MCF 10A (cell line): ENCODE measurements around the gene SLC1A4. TPM values are rescaled to one million over a fixed set of nuclear protein-coding genes. Genes with fewer than 3 reads are reported as not detected.

ENCODE experiments used
- BruUV-seq: library from RNA; stranded (reverse); fragments of 400-500 nt; replicated peaks from 2 replicates; lab custom pipeline; 2021; lab: Mats Ljungman, UMichigan
- CTCF ChIA-PET: fragments of 300-600 bp; sonication (Branson Sonifier 250); formaldehyde crosslinking; extraction: SDS; loops from one replicate; lab custom pipeline; 2021; ENCODE audit warnings: antibody characterized with exemption, inconsistent platforms; lab: Yijun Ruan, JAX
- POLR2A ChIA-PET: fragments of 300-600, 350-650 bp; sonication (Branson Sonifier 250); formaldehyde crosslinking; extraction: SDS; loops from one replicate; lab custom pipeline; 2020; ENCODE audit warnings: antibody characterized with exemption, inconsistent platforms; lab: Yijun Ruan, JAX
- DNase-seq: peaks from one replicate; pipeline ENCODE4 v3.0.0-alpha.2; 2018; ENCODE audit not compliant: unreplicated experiment
- H3K27ac Mint-ChIP-seq: one replicate; pipeline ENCODE4 v1.8.0; 2022; ENCODE audit warnings: mild to moderate bottlenecking, low read depth, mixed read lengths; ENCODE audit not compliant: unreplicated experiment
- H3K27me3 Mint-ChIP-seq: one replicate; pipeline ENCODE4 v1.8.0; 2022; ENCODE audit warnings: mixed read lengths; ENCODE audit not compliant: insufficient read depth, unreplicated experiment
- H3K36me3 Mint-ChIP-seq: one replicate; pipeline ENCODE4 v1.8.0; 2022; ENCODE audit warnings: mild to moderate bottlenecking, moderate library complexity, mixed read lengths; ENCODE audit not compliant: insufficient read depth, unreplicated experiment
- H3K4me1 Mint-ChIP-seq: one replicate; pipeline ENCODE4 v1.8.0; 2022; ENCODE audit warnings: mixed read lengths; ENCODE audit not compliant: insufficient read depth, unreplicated experiment
- H3K4me3 Mint-ChIP-seq: one replicate; pipeline ENCODE4 v1.8.0; 2022; ENCODE audit warnings: mild to moderate bottlenecking, moderate library complexity, mixed read lengths; ENCODE audit not compliant: unreplicated experiment
- H3K9me3 Mint-ChIP-seq: one replicate; pipeline ENCODE4 v1.8.0; 2022; ENCODE audit warnings: mixed read lengths; ENCODE audit not compliant: unreplicated experiment
- CTCF ChIP-seq: fragments of 200-600 bp; IDR thresholded peaks from one replicate; pipeline ENCODE4 v1.8.0; 2022; ENCODE audit warnings: antibody characterized with exemption, mild to moderate bottlenecking; ENCODE audit not compliant: unreplicated experiment
- intact Hi-C: fragments of 100-400 bp; cut with micrococcal nuclease; formaldehyde crosslinking; loops from 2 replicates; pipeline ENCODE4 v1.14.1; 2022
- total RNA-seq: library from RNA; stranded (reverse); gene quantifications from 2 replicates; pipeline ENCODE4 v1.2.3, GENCODE V29; 2022

SLC1A4 gene
- total RNA-seq, 1 experiment from 2014 or later: 36.0 TPM

GRCh38 chr2:65044097-65044735, 55.0 kb downstream of the SLC1A4 start:
- POLR2A ChIA-PET: interaction anchor here (0.6 kb wide), 1 partner anchor 112 kb away, joined by 3 read pairs; no protein-coding TSS in a partner anchor
- TF ChIP-seq CTCF: no peak
- Mint-ChIP-seq H3K36me3 (peaks cover 5% of the 10 kb centered on the region), H3K4me1 (peaks cover 6% of the 10 kb centered on the region), H3K4me3 (no peak overlapping the region), H3K27me3 (no peaks in the 10 kb centered on the region), H3K27ac (no peak overlapping the region), H3K9me3 (peaks cover 20% of the 10 kb centered on the region)
- DNase-seq: no peak
- BruUV-seq: no TSS peak
- intact Hi-C loops: no loop called here
- CTCF ChIA-PET: interaction anchor here (0.7 to 8.7 kb wide), 5 partner anchors 21 to 154 kb away, joined by 3 to 112 read pairs (median 5); no protein-coding TSS in a partner anchor

GRCh38 chr2:65045651-65046050, 56.5 kb downstream of the SLC1A4 start:
- no peak overlapping the region for H3K27ac Mint-ChIP-seq

GRCh38 chr2:65046633-65047407, 57.6 kb downstream of the SLC1A4 start:
- CTCF ChIA-PET: interaction anchor here (0.7 to 2.3 kb wide), 3 partner anchors 15 to 129 kb away, joined by 3 to 13 read pairs (median 5); no protein-coding TSS in a partner anchor
- H3K36me3 Mint-ChIP-seq: peaks cover 5% of the 10 kb centered on the region
- no peaks in the 10 kb centered on the region for H3K4me1 Mint-ChIP-seq
- H3K4me3 Mint-ChIP-seq: no peak overlapping the region
- no peak overlapping the region for H3K27ac Mint-ChIP-seq
- intact Hi-C loops: no loop called here
- TF ChIP-seq CTCF: no peak
- H3K27me3 Mint-ChIP-seq: no peaks in the 10 kb centered on the region
- no peak for DNase-seq
- no TSS peak for BruUV-seq
- peaks cover 20% of the 10 kb centered on the region for H3K9me3 Mint-ChIP-seq
- POLR2A ChIA-PET: interaction anchor here (0.5 to 1.9 kb wide), 3 partner anchors 9 to 562 kb away, joined by 3 to 8 read pairs (median 3); partner anchors contain the start of gene CEP68

More at GRCh38 chr2:65045651-65046050, 56.5 kb downstream of the SLC1A4 start:
- no peaks in the 10 kb centered on the region for H3K27me3 Mint-ChIP-seq
- peaks cover 20% of the 10 kb centered on the region for H3K9me3 Mint-ChIP-seq
- intact Hi-C loops: no loop called here
- no peak overlapping the region for H3K4me3 Mint-ChIP-seq
- ChIA-PET POLR2A (interaction anchor here (0.5 kb wide), 1 partner anchor 128 kb away, joined by 3 read pairs; no protein-coding TSS in a partner anchor), CTCF (interaction anchor here (0.9 to 2.3 kb wide), 2 partner anchors 10 to 128 kb away, joined by 3 to 13 read pairs; no protein-coding TSS in a partner anchor)
- H3K36me3 Mint-ChIP-seq: peaks cover 5% of the 10 kb centered on the region
- BruUV-seq: no TSS peak
- TF ChIP-seq CTCF: no peak
- H3K4me1 Mint-ChIP-seq: no peaks in the 10 kb centered on the region
- no peak for DNase-seq
